Ishikawa (cell line): ENCODE data around the gene AK9.

Experiments
- CREB1 ChIP-seq: IDR thresholded peaks from 2 replicates; pipeline ENCODE4 v1.6.1; 2012; ENCODE audit warnings: low read depth
- EGR1 ChIP-seq: IDR thresholded peaks from 2 replicates; pipeline ENCODE4 v1.6.1; 2012
- EP300 ChIP-seq: IDR thresholded peaks from 2 replicates; pipeline ENCODE4 v1.6.1; 2012; ENCODE audit warnings: borderline replicate concordance
- MAX ChIP-seq: IDR thresholded peaks from 2 replicates; pipeline ENCODE4 v1.6.1; 2012
- NFIC ChIP-seq: IDR thresholded peaks from 2 replicates; pipeline ENCODE4 v1.6.1; 2012
- RAD21 ChIP-seq: IDR thresholded peaks from 2 replicates; pipeline ENCODE4 v1.6.1; 2012; ENCODE audit warnings: low read depth
- REST ChIP-seq: IDR thresholded peaks from 2 replicates; pipeline ENCODE4 v1.6.1; 2012; ENCODE audit warnings: low read depth, mild to moderate bottlenecking
- TCF12 ChIP-seq: IDR thresholded peaks from 2 replicates; pipeline ENCODE4 v1.6.1; 2012; ENCODE audit warnings: low read depth
- TEAD4 ChIP-seq: IDR thresholded peaks from 2 replicates; pipeline ENCODE4 v1.6.1; 2012

DNA sequence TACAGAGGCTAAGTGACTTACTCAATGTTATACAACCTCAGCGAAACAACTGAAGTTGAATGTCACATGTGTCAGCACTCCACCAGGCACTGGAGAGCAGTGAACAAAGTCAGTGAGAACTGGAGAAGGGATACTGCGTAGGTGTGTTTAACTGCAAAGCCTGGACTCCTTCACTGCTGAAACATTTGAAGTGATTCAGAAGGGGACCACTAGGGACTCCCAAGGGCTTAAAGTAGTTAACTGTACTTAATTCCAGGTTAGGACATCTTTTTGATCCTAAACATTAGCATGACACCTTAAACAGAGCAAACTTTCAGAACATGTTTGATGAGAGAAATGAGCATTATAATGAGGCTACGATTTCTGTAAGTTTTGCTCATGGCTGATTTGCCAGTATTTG, 163.0 kb downstream of the AK9 start:
- no peak for TF ChIP-seq REST
- TF ChIP-seq TEAD4 = no peak
- no peak for TF ChIP-seq EP300
- no peak for TF ChIP-seq MAX
- no peak for TF ChIP-seq TCF12
- TF ChIP-seq EGR1 = no peak
- TF ChIP-seq RAD21 = no peak
- no peak for TF ChIP-seq NFIC
- no peak for TF ChIP-seq CREB1
